A549 (cell line): ENCODE results near the gene RGL1. TPM values are rescaled to one million over a fixed set of nuclear protein-coding genes. Genes with fewer than 3 reads are reported as not detected.
"Not testable (repeated sequence)": the region's sequence is repeated elsewhere in the genome, so short reads cannot be mapped to it uniquely, and the experiment has no call there.

Source experiments
- ATAC-seq, 2 experiments: fragments of 200-7000 bp in 1 of 2; fragments of >200 bp in 1 of 2; cut with Nextera tagmentation in 1 of 2; cut with Tn5 transposase in 1 of 2; 3 replicates each; pipeline versions ENCODE4 v1.8.0 to v1.9.1; 2018 to 2020; ENCODE audit warnings: mild to moderate bottlenecking in 1 of 2, moderate library complexity in 1 of 2
- CTCF ChIA-PET: fragments of 300-600 bp; sonication (Branson Sonifier 250); formaldehyde crosslinking; extraction: SDS; loops from one replicate; lab custom pipeline; 2021; ENCODE audit warnings: antibody characterized with exemption, inconsistent platforms; lab: Yijun Ruan, JAX
- POLR2A ChIA-PET: fragments of 350-600 bp; formaldehyde crosslinking; extraction: SDS; loops from one replicate; lab custom pipeline; 2021; ENCODE audit warnings: antibody characterized with exemption, inconsistent platforms; lab: Yijun Ruan, JAX
- DNase-seq, 2 experiments: peaks; one replicate each; pipeline versions ENCODE4 v3.0.0 to v3.0.0-alpha.2; 2011 to 2016; ENCODE audit warnings: low read depth in 1 of 2, low spot score in 1 of 2
- FAIRE-seq: peaks from 2 replicates; lab custom pipeline; 2011; peaks lifted over from hg19 to GRCh38; lab: Jason Lieb, UNC
- H3K27ac ChIP-seq, 2 experiments: fragments of >200 bp; sonication (Bioruptor Twin); formaldehyde crosslinking; 3 replicates each; pipeline ENCODE4 v1.5.1; 2016 to 2017
- H3K4me1 ChIP-seq: fragments of >200 bp; sonication (Bioruptor Twin); formaldehyde crosslinking; 3 replicates; pipeline ENCODE4 v1.6.1; 2016
- H3K4me2 ChIP-seq: fragments of >200 bp; sonication (Bioruptor Twin); formaldehyde crosslinking; 3 replicates; pipeline ENCODE4 v1.6.1; 2016
- H3K4me3 ChIP-seq: fragments of >200 bp; sonication (Bioruptor Twin); formaldehyde crosslinking; 3 replicates; pipeline ENCODE4 v1.5.1; 2016
- H3K9me3 ChIP-seq: fragments of >200 bp; sonication (Bioruptor Twin); formaldehyde crosslinking; 3 replicates; pipeline ENCODE4 v1.6.1; 2016
- BCL3 ChIP-seq: fragments of >200 bp; sonication (Bioruptor Twin); formaldehyde crosslinking; IDR thresholded peaks from 3 replicates; pipeline ENCODE4 v1.6.1; 2016
- CBX8 ChIP-seq: fragments of 200-600 bp; sonication (generic); IDR thresholded peaks from 2 replicates; pipeline ENCODE4 v1.6.1; 2016
- CHD4 ChIP-seq: fragments of 200-600 bp; sonication (generic); IDR thresholded peaks from 2 replicates; pipeline ENCODE4 v1.6.1; 2016; ENCODE audit warnings: antibody characterized with exemption, mild to moderate bottlenecking, borderline replicate concordance
- EHMT2 ChIP-seq: fragments of 200-600 bp; sonication (generic); IDR thresholded peaks from 2 replicates; pipeline ENCODE4 v1.6.1; 2016; ENCODE audit warnings: antibody characterized with exemption, low read depth, mild to moderate bottlenecking, moderate library complexity
- ESRRA ChIP-seq: fragments of 150-350 bp; IDR thresholded peaks from 2 replicates; pipeline ENCODE4 v1.6.1; 2014; ENCODE audit warnings: mild to moderate bottlenecking, low read length, borderline replicate concordance
- FOSB ChIP-seq: fragments of 250-450 bp; sonication (Bioruptor Pico); IDR thresholded peaks from 2 replicates; pipeline ENCODE4 v1.5.0; 2020; ENCODE audit warnings: mild to moderate bottlenecking, moderate library complexity
- FOXS1 ChIP-seq: fragments of 250-450 bp; sonication (Bioruptor Pico); IDR thresholded peaks from 2 replicates; pipeline ENCODE4 v1.5.0; 2020; ENCODE audit warnings: mild to moderate bottlenecking, moderate library complexity
- GATA3 ChIP-seq: IDR thresholded peaks from 2 replicates; pipeline ENCODE4 v1.6.1; 2012; ENCODE audit warnings: borderline replicate concordance
- HDAC2 ChIP-seq: fragments of 200-600 bp; sonication (generic); IDR thresholded peaks from 2 replicates; pipeline ENCODE4 v1.6.1; 2016
- HES2 ChIP-seq: fragments of >200 bp; sonication (Bioruptor Twin); formaldehyde crosslinking; IDR thresholded peaks from 2 replicates; pipeline ENCODE4 v1.6.1; 2016
- HOXA7 ChIP-seq: fragments of 250-450 bp; sonication (Bioruptor Pico); IDR thresholded peaks from 2 replicates; pipeline ENCODE4 v1.5.0; 2020; ENCODE audit warnings: mild to moderate bottlenecking, moderate library complexity
- HOXB13 ChIP-seq: fragments of 250-450 bp; sonication (Bioruptor Pico); IDR thresholded peaks from 2 replicates; pipeline ENCODE4 v1.5.0; 2020; ENCODE audit warnings: low read depth, mild to moderate bottlenecking, moderate library complexity
- KDM5A ChIP-seq: fragments of 200-600 bp; sonication (generic); IDR thresholded peaks from 2 replicates; pipeline ENCODE4 v1.6.1; 2016; ENCODE audit warnings: antibody characterized with exemption, mild to moderate bottlenecking
- MAZ ChIP-seq: fragments of 150-350 bp; IDR thresholded peaks from 2 replicates; pipeline ENCODE4 v1.6.1; 2014; ENCODE audit warnings: antibody characterized with exemption, low read depth, low read length, borderline replicate concordance
- MYC ChIP-seq: IDR thresholded peaks from 2 replicates; pipeline ENCODE4 v1.6.1; 2012; ENCODE audit warnings: mild to moderate bottlenecking, inconsistent platforms, low read length, improper control_type of control experiment, borderline replicate concordance
- NPAS2 ChIP-seq: fragments of 250-450 bp; sonication (Bioruptor Pico); IDR thresholded peaks from 2 replicates; pipeline ENCODE4 v1.8.0; 2022; ENCODE audit warnings: mild to moderate bottlenecking, moderate library complexity, borderline replicate concordance
- POLR2A ChIP-seq: IDR thresholded peaks from 2 replicates; pipeline ENCODE4 v1.6.1; 2012; ENCODE audit warnings: mild to moderate bottlenecking, low read length
- SMC3 ChIP-seq: fragments of >200 bp; sonication (Bioruptor Twin); formaldehyde crosslinking; IDR thresholded peaks from 3 replicates; pipeline ENCODE4 v1.6.1; 2018; ENCODE audit warnings: inconsistent platforms
- SREBF2 ChIP-seq: fragments of 450-650 bp; IDR thresholded peaks from 2 replicates; pipeline ENCODE4 v1.6.1; 2014; ENCODE audit warnings: mild to moderate bottlenecking, moderate library complexity
- TFCP2L1 ChIP-seq: fragments of 250-450 bp; sonication (Bioruptor Pico); IDR thresholded peaks from 2 replicates; pipeline ENCODE4 v1.5.0; 2021; ENCODE audit warnings: mild to moderate bottlenecking
- USF2 ChIP-seq: fragments of 450-650 bp; IDR thresholded peaks from 2 replicates; pipeline ENCODE4 v1.6.1; 2014; ENCODE audit warnings: antibody characterized with exemption
- WGBS: methylation state at CpG from one replicate; pipeline ENCODE4 v1.1.6; 2017; ENCODE audit errors: missing lambda C conversion rate; 5-methylcytosine and 5-hydroxymethylcytosine counted together
- polyA plus RNA-seq, 4 experiments: library from polyadenylated mRNA; depleted of rRNA in 3 of 4; stranded (reverse); fragments of >200 nt; fragmentation: RNase III in 1 of 4; extraction: RNeasy Plus Mini Kit Qiagen cat#74134 plus additional on column Dnase treatment in 1 of 4; gene quantifications; 2 replicates in 3 of 4; 3 replicates in 1 of 4; pipeline ENCODE4 v1.2.3, GENCODE V29; 2011 to 2017

Gene RGL1
- polyA plus RNA-seq, 2 of the 4 experiments (the other 2 are of a cell fraction) = 1.0 to 3.8 TPM

- TF ChIP-seq SMC3 (no peak), BCL3 (no peak), CHD4 (no peak), FOSB (no peak), SREBF2 (no peak), MYC (no peak), NPAS2 (CRISPR knock-in tag) (no peak), EHMT2 (no peak), POLR2A (no peak), ESRRA (no peak), FOXS1 (CRISPR knock-in tag) (no peak), TFCP2L1 (CRISPR knock-in tag) (no peak), CBX8 (no peak), MAZ (no peak), HES2 (no peak), GATA3 (no peak), HOXA7 (CRISPR knock-in tag) (no peak), HDAC2 (no peak), KDM5A (no peak), HOXB13 (CRISPR knock-in tag) (no peak)
- TF ChIP-seq, all 56 proteins: peak for 0
- Histone ChIP-seq H3K4me2 (no peak overlapping the region), H3K27ac (no peak overlapping the region), H3K9me3 (no peaks in the 10 kb centered on the region), H3K4me1 (peaks cover 10% of the 10 kb centered on the region; the same call in 1 of the 3 replicates), H3K4me3 (no peak overlapping the region)
- ATAC-seq = no peak
- no peak for DNase-seq
- 71% methylated on average over 6 of the region's 6 CpGs for WGBS
- FAIRE-seq = no peak
- POLR2A ChIA-PET = no interaction called here
- CTCF ChIA-PET = interaction anchor here (1.0 kb wide), 1 partner anchor 19 kb away, joined by 3 read pairs; no protein-coding TSS in a partner anchor
Measured at GRCh38 chr1:183783767-183784637, 20.9 kb upstream of the RGL1 start.

- ATAC-seq, H3K9me3 ChIP-seq, H3K4me2 ChIP-seq, H3K27ac ChIP-seq, CTCF ChIA-PET, FAIRE-seq, POLR2A ChIA-PET, H3K4me3 ChIP-seq, DNase-seq: not testable (repeated sequence)
- WGBS = 36% methylated on average over 3 of the region's 3 CpGs
- peaks cover 10% of the 10 kb centered on the region; the same call in 1 of the 3 replicates for H3K4me1 ChIP-seq
Measured at GRCh38 chr1:183785921-183786320, 19.0 kb upstream of the RGL1 start.

GRCh38 chr1:183787704-183788103 is 17.2 kb upstream of the RGL1 start:
- CTCF ChIA-PET = no interaction called here
- Histone ChIP-seq H3K4me1 (peaks cover 10% of the 10 kb centered on the region; the same call in 1 of the 3 replicates), H3K4me3 (no peak overlapping the region), H3K9me3 (peaks cover 7% of the 10 kb centered on the region; the same call in 1 of the 3 replicates), H3K4me2 (no peak overlapping the region), H3K27ac (no peak overlapping the region)
- WGBS = 56% methylated on average over 2 of the region's 2 CpGs
- POLR2A ChIA-PET = no interaction called here
- ATAC-seq (no peak), DNase-seq (no peak), FAIRE-seq (no peak)
- TF ChIP-seq USF2 (0 out of 2 replicates have a peak, but pooled peaks have one; percentile 5), SMC3 (no peak)
